ENCODE results near the gene NPIPA7.
"Not testable (repeated sequence)": the region's sequence is repeated elsewhere in the genome, so short reads cannot be mapped to it uniquely, and the experiment has no call there.

The NPIPA7 gene

GRCh38 chr16:16378840-16379239 is at the start of gene NPIPA7:
Gene NPIPA7, plus strand, starts transcription at chr16:16379140. Its CDS starts 105 bp downstream, at chr16:16379245.
- not testable (repeated sequence) for DNase-seq

- not testable (repeated sequence) for DNase-seq
Observed at GRCh38 chr16:16331466-16331865, 47.5 kb upstream of the NPIPA7 start.

GRCh38 chr16:16357556-16357955 is 21.4 kb upstream of the NPIPA7 start:
- not testable (repeated sequence) for DNase-seq

GRCh38 chr16:16358539-16359240 is 20.2 kb upstream of the NPIPA7 start:
- not testable (repeated sequence) for DNase-seq

GRCh38 chr16:16363595-16363994 is 15.3 kb upstream of the NPIPA7 start:
- DNase-seq = not testable (repeated sequence)

- DNase-seq = not testable (repeated sequence)
Observed at GRCh38 chr16:16364100-16364499, 14.8 kb upstream of the NPIPA7 start.

GRCh38 chr16:16364701-16365100 is 14.2 kb upstream of the NPIPA7 start:
- not testable (repeated sequence) for DNase-seq

GRCh38 chr16:16365319-16365718 is 13.6 kb upstream of the NPIPA7 start:
- DNase-seq = not testable (repeated sequence)

GRCh38 chr16:16365851-16366250 is 13.1 kb upstream of the NPIPA7 start:
- DNase-seq = not testable (repeated sequence)

GRCh38 chr16:16366552-16367284 is 12.2 kb upstream of the NPIPA7 start:
- DNase-seq = not testable (repeated sequence)

- not testable (repeated sequence) for DNase-seq
Observed at GRCh38 chr16:16367285-16367628, 11.7 kb upstream of the NPIPA7 start.

GRCh38 chr16:16369081-16369856 is 9.7 kb upstream of the NPIPA7 start:
- not testable (repeated sequence) for DNase-seq

GRCh38 chr16:16371136-16371735 is 7.7 kb upstream of the NPIPA7 start:
- not testable (repeated sequence) for DNase-seq

- DNase-seq = not testable (repeated sequence)
Observed at GRCh38 chr16:16374192-16374591, 4.7 kb upstream of the NPIPA7 start.

GRCh38 chr16:16399685-16400084 is 20.7 kb downstream of the NPIPA7 start:
- not testable (repeated sequence) for DNase-seq

- not testable (repeated sequence) for DNase-seq
Observed at GRCh38 chr16:16402333-16402732, 23.4 kb downstream of the NPIPA7 start.

- DNase-seq = not testable (repeated sequence)
Observed at GRCh38 chr16:16404283-16404682, 25.3 kb downstream of the NPIPA7 start.

- DNase-seq = not testable (repeated sequence)
Observed at GRCh38 chr16:16405421-16405820, 26.5 kb downstream of the NPIPA7 start.

- not testable (repeated sequence) for DNase-seq
Observed at GRCh38 chr16:16408430-16408829, 29.5 kb downstream of the NPIPA7 start.

- not testable (repeated sequence) for DNase-seq
Observed at GRCh38 chr16:16413773-16414172, 34.8 kb downstream of the NPIPA7 start.

- not testable (repeated sequence) for DNase-seq
Observed at GRCh38 chr16:16417071-16417470, 38.1 kb downstream of the NPIPA7 start.

- not testable (repeated sequence) for DNase-seq
Observed at GRCh38 chr16:16417914-16418544, 39.1 kb downstream of the NPIPA7 start.

All from AML-193 (cell line).